NCI-H1105 (cell line): Measurements from ENCODE around the gene UBE2E2.
"Not testable (repeated sequence)": the region's sequence is repeated elsewhere in the genome, so short reads cannot be mapped to it uniquely, and the experiment has no call there.

Experiments used
- DNase-seq: peaks from one replicate; lab custom pipeline; 2025; lab: John Stamatoyannopoulos, UW

UBE2E2 gene

DNA sequence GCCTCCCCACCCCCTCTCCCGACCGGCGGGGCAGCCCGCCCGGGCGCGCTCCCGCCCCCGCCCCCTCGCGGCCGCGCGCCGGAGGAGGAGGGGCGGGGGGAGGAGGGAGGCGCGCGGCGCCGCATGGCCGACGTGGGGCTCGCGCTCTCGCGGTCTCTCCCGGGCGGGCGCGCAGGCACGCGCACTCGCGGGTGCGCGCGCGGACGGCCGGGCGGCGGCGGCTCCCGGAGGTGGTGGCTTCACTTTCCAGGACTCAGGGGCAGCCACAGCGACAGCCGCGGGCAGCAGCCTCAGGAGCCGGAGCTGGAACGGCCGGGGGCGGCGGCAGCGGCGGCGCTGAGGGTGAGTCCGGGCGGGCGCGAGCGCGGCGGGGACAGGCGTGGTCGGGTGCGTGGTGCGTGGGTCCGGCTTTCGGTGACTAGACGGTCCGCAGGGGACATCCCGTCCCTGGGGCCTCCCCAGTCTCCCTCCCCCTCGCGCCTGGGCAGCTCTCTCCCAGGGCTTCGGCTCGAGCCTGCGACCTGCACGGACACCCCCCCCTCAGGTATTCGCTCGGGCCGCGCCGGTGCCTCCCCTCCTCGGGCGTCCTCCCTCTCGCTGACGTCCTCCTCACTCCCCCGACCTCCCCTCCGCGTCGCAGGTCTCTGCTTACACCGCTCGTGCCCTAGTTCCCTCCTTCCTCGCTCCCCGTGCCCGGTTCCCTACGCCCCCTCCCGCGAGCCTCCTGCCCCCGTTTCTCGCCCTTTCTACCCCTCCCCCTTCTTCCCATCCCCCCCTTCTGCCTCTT lies at the start of gene UBE2E2:
Gene UBE2E2 (plus strand): TSS at position 407 of the 787 bp plus-strand sequence.
- peak; percentile 10 for DNase-seq

DNA sequence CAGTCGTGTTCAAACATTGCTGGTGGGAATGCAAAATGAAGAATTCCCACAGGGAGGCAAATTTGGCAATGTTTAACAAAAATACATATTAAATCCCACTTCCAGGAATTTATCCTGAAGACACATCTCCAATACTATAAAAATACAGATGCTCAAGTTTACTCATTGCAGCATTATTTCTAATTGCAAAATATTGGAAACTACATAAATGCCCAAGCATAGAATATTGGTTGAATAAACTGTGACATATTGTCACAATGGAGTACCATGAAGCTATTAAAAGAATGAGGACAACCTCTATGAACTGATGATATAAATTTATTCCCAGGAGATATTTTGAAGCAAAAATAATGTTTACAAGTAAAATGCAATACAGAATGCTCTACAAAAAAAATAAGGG lies 49.7 kb upstream of the UBE2E2 start:
- no peak for DNase-seq

DNA sequence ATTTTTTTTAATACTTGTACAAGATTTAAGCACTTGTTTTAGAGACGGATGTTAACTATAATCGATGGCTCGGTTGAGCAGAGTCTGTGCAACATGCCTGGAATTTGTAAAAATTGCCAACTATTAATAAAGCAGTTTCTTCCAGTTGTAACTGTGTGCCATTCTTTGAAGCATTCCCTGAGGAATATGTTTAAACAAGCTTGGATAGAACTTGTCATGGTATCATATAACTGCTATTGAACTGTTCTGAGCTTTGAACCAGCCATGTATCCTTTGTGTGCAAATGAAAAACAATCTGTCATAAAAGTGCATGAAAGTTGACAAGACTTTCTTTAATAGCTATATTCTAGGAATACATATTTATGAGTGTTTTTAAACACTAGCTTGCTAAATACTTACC lies 45.8 kb upstream of the UBE2E2 start:
- no peak for DNase-seq

DNA sequence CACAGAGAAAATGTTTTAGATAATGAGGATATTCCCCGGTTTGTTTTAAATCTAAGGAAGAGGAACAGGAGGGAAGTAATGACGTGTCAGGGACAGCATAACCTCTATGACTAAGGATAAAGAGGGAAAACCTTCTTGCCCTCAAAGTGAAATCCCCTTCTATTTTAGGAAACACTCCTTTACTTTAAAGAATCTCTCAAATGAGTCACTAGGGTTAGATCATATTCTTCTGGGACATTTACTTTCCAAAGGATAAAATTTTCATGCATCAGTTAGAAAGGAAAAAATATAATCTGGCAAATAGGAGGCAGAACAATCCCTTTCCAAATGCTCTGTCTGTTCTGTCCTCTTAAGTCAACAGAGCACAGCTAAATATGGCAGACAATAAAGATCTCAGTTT lies 43.2 kb upstream of the UBE2E2 start:
- DNase-seq, result no peak

- DNase-seq, result no peak
Measured at GRCh38 chr3:23161308-23161707, 41.8 kb upstream of the UBE2E2 start.

GRCh38 chr3:23161896-23162570 lies 41.1 kb upstream of the UBE2E2 start:
- DNase-seq, result no peak

DNA sequence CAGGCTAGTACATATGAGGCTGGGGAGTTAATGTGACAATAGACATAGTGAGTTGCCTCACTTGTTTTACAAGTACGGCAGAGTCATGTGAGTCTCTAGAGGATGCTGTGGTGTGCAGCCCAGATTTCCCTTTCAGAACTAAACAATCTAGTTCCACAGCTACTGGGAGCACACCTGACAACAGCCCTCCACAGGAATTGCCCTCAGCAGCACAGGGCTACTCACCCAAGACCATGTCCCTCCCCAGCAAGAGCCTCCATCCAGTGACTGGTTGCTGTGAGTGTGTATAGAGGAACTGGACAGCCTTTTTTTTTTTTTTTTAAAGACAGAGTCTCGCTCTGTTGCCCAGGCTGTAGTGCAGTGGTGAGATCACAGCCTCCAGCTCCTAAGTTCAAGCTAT lies 40.2 kb upstream of the UBE2E2 start:
- no peak for DNase-seq

GRCh38 chr3:23164746-23165145 lies 38.4 kb upstream of the UBE2E2 start:
- no peak for DNase-seq

- no peak for DNase-seq
Measured at GRCh38 chr3:23165571-23165970, 37.6 kb upstream of the UBE2E2 start.

DNA sequence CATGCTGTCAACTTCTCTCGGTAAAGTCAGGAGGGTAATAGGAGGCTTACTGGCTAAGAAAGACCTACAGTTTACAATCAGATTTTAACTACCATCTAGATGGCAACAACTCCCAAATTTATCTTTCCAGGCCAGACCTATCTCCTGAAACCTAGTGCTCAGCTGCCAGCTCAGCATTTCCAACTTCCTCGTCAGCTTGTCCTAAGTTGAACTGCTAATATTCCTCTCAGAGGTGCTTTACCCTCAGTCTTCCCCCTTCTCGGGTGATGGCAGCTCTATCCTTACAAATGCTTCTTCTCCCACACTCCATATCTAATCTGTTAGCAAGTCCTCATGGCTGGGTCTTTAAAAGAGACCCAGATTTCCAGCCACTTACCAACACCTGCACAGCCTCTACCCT lies 36.9 kb upstream of the UBE2E2 start:
- DNase-seq, result no peak

GRCh38 chr3:23166845-23167244 lies 36.3 kb upstream of the UBE2E2 start:
- DNase-seq, result no peak

DNA sequence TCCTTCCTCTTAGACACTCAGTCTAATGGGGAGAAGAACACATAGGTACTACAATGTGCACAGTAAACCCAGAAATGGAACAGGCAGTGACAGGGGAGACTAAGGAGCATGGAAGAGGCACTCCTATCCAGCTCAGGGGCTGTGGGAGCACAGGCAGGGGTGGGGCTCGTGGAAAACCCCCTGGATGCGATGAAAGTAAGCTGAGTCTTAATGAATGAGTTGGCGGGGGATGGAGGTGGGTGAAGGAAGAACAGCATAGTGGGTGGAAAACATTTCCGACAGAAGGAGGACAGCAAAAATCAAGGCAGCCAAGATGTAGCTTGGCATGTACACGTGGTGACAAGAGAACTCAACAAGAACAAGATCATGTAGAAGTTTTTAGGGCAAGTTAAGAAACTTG lies 33.6 kb upstream of the UBE2E2 start:
- DNase-seq, result no peak

- DNase-seq, result no peak
Measured at GRCh38 chr3:23170291-23170690, 32.8 kb upstream of the UBE2E2 start.

- no peak for DNase-seq
Measured at GRCh38 chr3:23172059-23172458, 31.1 kb upstream of the UBE2E2 start.

DNA sequence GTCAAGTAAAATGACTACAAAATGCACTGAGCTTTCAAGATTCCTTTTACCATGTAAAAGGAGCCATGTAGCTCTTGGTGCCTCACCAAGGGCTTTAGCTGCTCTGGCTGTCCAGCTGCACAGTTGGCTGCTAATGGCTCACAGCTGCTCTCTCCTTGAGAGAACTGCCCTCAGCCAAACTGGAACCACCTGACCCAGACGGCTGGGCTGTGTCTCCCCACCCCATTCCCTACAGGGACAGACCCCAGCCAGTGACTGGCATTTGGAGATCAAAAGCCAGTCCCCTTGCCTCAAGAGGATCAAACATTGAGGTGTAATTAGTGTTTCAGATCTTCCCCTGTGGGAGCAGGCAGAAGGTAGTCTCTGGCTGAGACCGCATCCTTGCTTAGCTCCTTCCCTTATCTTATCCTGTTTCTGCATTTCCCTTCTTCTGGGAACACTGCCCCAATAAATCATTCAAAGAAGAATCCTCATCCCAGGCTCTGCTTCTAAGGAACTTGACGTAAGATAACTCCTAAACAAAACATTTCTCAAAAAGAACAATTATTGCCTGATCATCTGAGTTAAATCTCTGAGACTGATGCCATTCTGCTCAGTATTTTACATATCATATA lies 28.6 kb upstream of the UBE2E2 start:
- DNase-seq, result no peak

- no peak for DNase-seq
Measured at GRCh38 chr3:23175341-23176083, 27.6 kb upstream of the UBE2E2 start.

- DNase-seq, result not testable (repeated sequence)
Measured at GRCh38 chr3:23176839-23177238, 26.3 kb upstream of the UBE2E2 start.

DNA sequence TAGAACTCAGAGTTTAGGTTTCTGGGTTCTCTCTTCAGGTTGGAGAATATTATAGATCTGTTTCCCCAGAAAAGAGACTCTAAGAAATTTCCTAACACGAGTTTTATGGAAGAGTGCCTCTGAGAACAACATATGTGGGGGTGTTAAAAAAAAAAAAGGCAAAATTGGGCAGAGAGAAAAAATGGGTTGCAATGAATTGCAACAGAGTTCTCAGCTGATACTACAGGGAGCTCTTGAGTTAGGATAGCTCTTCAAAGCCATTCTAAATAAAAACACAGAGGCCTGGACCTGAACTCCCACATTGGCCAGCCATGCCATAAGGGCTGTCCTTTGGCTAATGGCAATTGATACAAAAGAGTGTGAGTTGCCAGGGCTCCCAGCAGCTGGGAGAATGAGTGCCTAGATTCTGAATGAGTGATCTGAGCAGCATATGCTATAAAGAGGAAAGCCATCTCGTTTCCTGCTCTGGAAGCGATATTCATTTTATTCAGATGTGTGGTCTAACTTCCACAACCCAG lies 20.1 kb upstream of the UBE2E2 start:
- no peak for DNase-seq

DNA sequence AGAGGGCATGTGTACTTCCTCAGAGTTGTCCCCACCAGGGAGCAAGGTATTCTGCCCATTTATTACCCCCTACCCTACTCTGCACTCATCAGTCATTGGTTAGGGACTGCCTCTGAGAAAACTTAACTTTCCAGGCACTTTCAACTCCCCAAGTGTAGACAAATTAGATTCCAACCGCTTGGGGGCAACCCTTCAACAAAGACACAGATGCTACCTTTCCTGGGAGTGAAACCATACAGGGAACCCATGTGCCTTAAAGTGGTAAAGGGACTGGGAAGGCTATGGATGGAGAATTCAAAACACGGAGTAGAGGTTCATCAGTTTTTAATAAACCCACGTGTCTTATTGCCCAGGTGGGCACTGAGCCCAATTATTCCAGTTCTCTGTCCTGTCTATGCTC lies 19.4 kb upstream of the UBE2E2 start:
- no peak for DNase-seq

DNA sequence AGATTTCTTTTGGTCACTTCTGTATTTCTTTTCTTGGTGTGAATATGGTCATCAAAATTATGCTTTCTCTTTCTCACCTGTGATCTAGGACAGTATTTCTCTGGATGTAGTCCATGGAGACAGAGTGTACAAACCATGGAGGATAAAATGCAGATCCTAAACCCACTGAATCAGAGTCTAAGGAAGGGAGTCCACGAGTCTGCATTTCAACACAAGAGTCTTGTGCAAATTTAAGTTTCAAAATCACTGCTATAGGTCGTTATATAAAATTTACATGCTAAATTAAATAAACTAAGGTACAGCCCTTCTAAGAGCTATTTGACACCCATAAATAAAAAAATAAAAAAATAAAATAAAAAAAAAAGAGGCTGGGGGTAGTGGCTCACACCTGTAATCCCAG lies 17.3 kb upstream of the UBE2E2 start:
- DNase-seq, result no peak

DNA sequence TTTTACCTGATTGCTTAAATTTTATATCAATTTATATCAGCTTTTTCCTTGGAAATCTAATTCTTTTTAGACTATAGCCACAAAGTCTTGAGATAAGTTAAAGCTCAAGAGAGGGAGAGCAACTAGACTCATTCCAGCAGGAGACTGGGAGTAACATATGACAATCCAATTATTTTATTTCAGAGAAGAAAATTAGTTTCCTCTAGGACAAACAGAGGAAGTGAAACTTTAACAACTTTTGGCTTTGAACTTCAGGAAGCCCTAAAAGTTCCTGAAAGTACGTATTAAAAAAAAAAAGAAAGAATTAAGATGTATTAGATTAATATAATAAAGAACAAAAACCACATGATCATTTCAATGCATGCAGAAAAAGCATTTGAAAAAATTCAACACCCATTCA lies 13.9 kb upstream of the UBE2E2 start:
- DNase-seq, result no peak

GRCh38 chr3:23192816-23193215 lies 10.3 kb upstream of the UBE2E2 start:
- no peak for DNase-seq
